ENCODE results near the gene FRMPD2.
"Not testable (repeated sequence)": the region's sequence is repeated elsewhere in the genome, so short reads cannot be mapped to it uniquely, and the experiment has no call there.

FRMPD2 gene

GRCh38 chr10:48187126-48187525, 87.4 kb downstream of the FRMPD2 start:
- Histone ChIP-seq H3K4me1 (ENCODE audit: control insufficient read depth, insufficient read depth, low read length) (no peaks in the 10 kb centered on the region), H3K4me3 (ENCODE audit: low read depth, low read length) (no peak overlapping the region), H3K9me3 (ENCODE audit: control insufficient read depth, insufficient read depth, low read length) (no peaks in the 10 kb centered on the region), H3K27me3 (ENCODE audit: control insufficient read depth, insufficient read depth, low read length) (no peaks in the 10 kb centered on the region), H3K36me3 (ENCODE audit: control insufficient read depth, insufficient read depth, low read length) (no peaks in the 10 kb centered on the region), H3K9ac (ENCODE audit: low read depth, low read length) (no peak overlapping the region)

GRCh38 chr10:48186264-48186804, 88.2 kb downstream of the FRMPD2 start:
- not testable (repeated sequence) for H3K9me3 ChIP-seq (ENCODE audit: control insufficient read depth, insufficient read depth, low read length); H3K4me3 ChIP-seq (ENCODE audit: low read depth, low read length); H3K36me3 ChIP-seq (ENCODE audit: control insufficient read depth, insufficient read depth, low read length); H3K4me1 ChIP-seq (ENCODE audit: control insufficient read depth, insufficient read depth, low read length); H3K27me3 ChIP-seq (ENCODE audit: control insufficient read depth, insufficient read depth, low read length); H3K9ac ChIP-seq (ENCODE audit: low read depth, low read length)

- Histone ChIP-seq H3K9me3 (ENCODE audit: control insufficient read depth, insufficient read depth, low read length) (no peaks in the 10 kb centered on the region), H3K4me1 (ENCODE audit: control insufficient read depth, insufficient read depth, low read length) (no peaks in the 10 kb centered on the region), H3K4me3 (ENCODE audit: low read depth, low read length) (no peak overlapping the region), H3K27me3 (ENCODE audit: control insufficient read depth, insufficient read depth, low read length) (no peaks in the 10 kb centered on the region), H3K9ac (ENCODE audit: low read depth, low read length) (no peak overlapping the region), H3K36me3 (ENCODE audit: control insufficient read depth, insufficient read depth, low read length) (no peaks in the 10 kb centered on the region)
Measured at GRCh38 chr10:48184224-48184623, 90.3 kb downstream of the FRMPD2 start.

- H3K27me3 ChIP-seq (ENCODE audit: control insufficient read depth, insufficient read depth, low read length); H3K4me1 ChIP-seq (ENCODE audit: control insufficient read depth, insufficient read depth, low read length): not testable (repeated sequence)
Measured at GRCh38 chr10:48172715-48173114, 101.8 kb downstream of the FRMPD2 start.

GRCh38 chr10:48160670-48161069, 113.8 kb downstream of the FRMPD2 start:
- H3K36me3 ChIP-seq (ENCODE audit: control insufficient read depth, insufficient read depth, low read length); H3K4me3 ChIP-seq (ENCODE audit: low read depth, low read length); H3K4me1 ChIP-seq (ENCODE audit: control insufficient read depth, insufficient read depth, low read length); H3K9me3 ChIP-seq (ENCODE audit: control insufficient read depth, insufficient read depth, low read length); H3K9ac ChIP-seq (ENCODE audit: low read depth, low read length); H3K27me3 ChIP-seq (ENCODE audit: control insufficient read depth, insufficient read depth, low read length): not testable (repeated sequence)

More at GRCh38 chr10:48172715-48173114, 101.8 kb downstream of the FRMPD2 start:
- H3K4me3 ChIP-seq (ENCODE audit: low read depth, low read length); H3K9me3 ChIP-seq (ENCODE audit: control insufficient read depth, insufficient read depth, low read length); H3K36me3 ChIP-seq (ENCODE audit: control insufficient read depth, insufficient read depth, low read length); H3K9ac ChIP-seq (ENCODE audit: low read depth, low read length): not testable (repeated sequence)

GRCh38 chr10:48160163-48160562, 114.3 kb downstream of the FRMPD2 start:
- not testable (repeated sequence) for H3K9ac ChIP-seq (ENCODE audit: low read depth, low read length); H3K9me3 ChIP-seq (ENCODE audit: control insufficient read depth, insufficient read depth, low read length); H3K4me1 ChIP-seq (ENCODE audit: control insufficient read depth, insufficient read depth, low read length); H3K27me3 ChIP-seq (ENCODE audit: control insufficient read depth, insufficient read depth, low read length); H3K36me3 ChIP-seq (ENCODE audit: control insufficient read depth, insufficient read depth, low read length); H3K4me3 ChIP-seq (ENCODE audit: low read depth, low read length)

- H3K9ac ChIP-seq (ENCODE audit: low read depth, low read length); H3K36me3 ChIP-seq (ENCODE audit: control insufficient read depth, insufficient read depth, low read length); H3K27me3 ChIP-seq (ENCODE audit: control insufficient read depth, insufficient read depth, low read length); H3K4me3 ChIP-seq (ENCODE audit: low read depth, low read length); H3K4me1 ChIP-seq (ENCODE audit: control insufficient read depth, insufficient read depth, low read length); H3K9me3 ChIP-seq (ENCODE audit: control insufficient read depth, insufficient read depth, low read length): not testable (repeated sequence)
Measured at GRCh38 chr10:48154211-48155140, 120.0 kb downstream of the FRMPD2 start.

- H3K36me3 ChIP-seq (ENCODE audit: control insufficient read depth, insufficient read depth, low read length); H3K4me3 ChIP-seq (ENCODE audit: low read depth, low read length); H3K27me3 ChIP-seq (ENCODE audit: control insufficient read depth, insufficient read depth, low read length); H3K4me1 ChIP-seq (ENCODE audit: control insufficient read depth, insufficient read depth, low read length); H3K9me3 ChIP-seq (ENCODE audit: control insufficient read depth, insufficient read depth, low read length); H3K9ac ChIP-seq (ENCODE audit: low read depth, low read length): not testable (repeated sequence)
Measured at GRCh38 chr10:48147643-48148042, 126.9 kb downstream of the FRMPD2 start.

GRCh38 chr10:48143721-48144642, 130.5 kb downstream of the FRMPD2 start:
- not testable (repeated sequence) for H3K9me3 ChIP-seq (ENCODE audit: control insufficient read depth, insufficient read depth, low read length); H3K4me1 ChIP-seq (ENCODE audit: control insufficient read depth, insufficient read depth, low read length); H3K36me3 ChIP-seq (ENCODE audit: control insufficient read depth, insufficient read depth, low read length); H3K4me3 ChIP-seq (ENCODE audit: low read depth, low read length); H3K9ac ChIP-seq (ENCODE audit: low read depth, low read length); H3K27me3 ChIP-seq (ENCODE audit: control insufficient read depth, insufficient read depth, low read length)

GRCh38 chr10:48140949-48141348, 133.5 kb downstream of the FRMPD2 start:
- H3K9ac ChIP-seq (ENCODE audit: low read depth, low read length); H3K4me1 ChIP-seq (ENCODE audit: control insufficient read depth, insufficient read depth, low read length); H3K36me3 ChIP-seq (ENCODE audit: control insufficient read depth, insufficient read depth, low read length); H3K9me3 ChIP-seq (ENCODE audit: control insufficient read depth, insufficient read depth, low read length); H3K4me3 ChIP-seq (ENCODE audit: low read depth, low read length); H3K27me3 ChIP-seq (ENCODE audit: control insufficient read depth, insufficient read depth, low read length): not testable (repeated sequence)

GRCh38 chr10:48139953-48140850, 134.3 kb downstream of the FRMPD2 start:
- not testable (repeated sequence) for H3K9ac ChIP-seq (ENCODE audit: low read depth, low read length); H3K4me3 ChIP-seq (ENCODE audit: low read depth, low read length); H3K4me1 ChIP-seq (ENCODE audit: control insufficient read depth, insufficient read depth, low read length); H3K27me3 ChIP-seq (ENCODE audit: control insufficient read depth, insufficient read depth, low read length); H3K9me3 ChIP-seq (ENCODE audit: control insufficient read depth, insufficient read depth, low read length); H3K36me3 ChIP-seq (ENCODE audit: control insufficient read depth, insufficient read depth, low read length)
